ENCODE results near the gene TTLL1.

- no peak for TF ChIP-seq EZH2 (IDR thresholded peaks at IDR 0.05)
- no peak for TF ChIP-seq CTCF (IDR thresholded peaks at IDR 0.05 in 2 of 3, conservative IDR thresholded peaks at IDR 0.05 in 1 of 3; ENCODE audit: borderline replicate concordance in 1 of 3, insufficient read depth in 1 of 3, low read depth in 2 of 3, low read length in 2 of 3)
Observed at GRCh38 chr22:43106302-43106701, 17.1 kb upstream of the TTLL1 start.
